Measurements from ENCODE around the gene NKIRAS2.
"Not testable (repeated sequence)": the region's sequence is repeated elsewhere in the genome, so short reads cannot be mapped to it uniquely, and the experiment has no call there.

NKIRAS2 gene

DNA sequence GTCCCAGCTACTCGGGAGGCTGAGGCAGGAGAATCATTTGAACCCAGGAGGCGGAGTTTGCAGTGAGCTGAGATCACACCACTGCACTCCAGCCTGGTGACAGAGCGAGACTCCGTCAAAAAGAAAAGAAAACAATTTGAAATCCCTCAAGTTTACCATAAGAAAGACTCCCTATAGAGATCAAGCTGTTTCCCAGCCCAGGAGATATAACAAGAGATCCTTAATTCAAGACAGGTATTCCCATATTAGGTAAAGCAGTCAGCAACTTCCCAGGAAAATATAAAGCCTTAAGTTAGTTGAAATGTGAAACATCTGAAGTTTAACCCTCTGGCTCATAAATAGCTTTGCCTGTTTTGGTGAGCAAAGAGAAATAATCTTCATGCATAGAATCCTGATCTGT, 7.5 kb upstream of the NKIRAS2 start:
- not testable (repeated sequence) for H3K27me3 ChIP-seq (replicated peaks; ENCODE audit: control insufficient read depth, insufficient read depth, low read length, poor library complexity, severe bottlenecking); H3K4me1 ChIP-seq (ENCODE audit: control insufficient read depth, insufficient read depth, low read length, poor library complexity, severe bottlenecking); DNase-seq; H3K27ac ChIP-seq (ENCODE audit: insufficient read depth, low read length, poor library complexity, severe bottlenecking); H3K36me3 ChIP-seq (ENCODE audit: control insufficient read depth, insufficient read depth, low read length); H3K9me3 ChIP-seq (ENCODE audit: control insufficient read depth, low read length); H3K4me3 ChIP-seq (ENCODE audit: insufficient read depth, low read depth, low read length, poor library complexity, severe bottlenecking)

DNA sequence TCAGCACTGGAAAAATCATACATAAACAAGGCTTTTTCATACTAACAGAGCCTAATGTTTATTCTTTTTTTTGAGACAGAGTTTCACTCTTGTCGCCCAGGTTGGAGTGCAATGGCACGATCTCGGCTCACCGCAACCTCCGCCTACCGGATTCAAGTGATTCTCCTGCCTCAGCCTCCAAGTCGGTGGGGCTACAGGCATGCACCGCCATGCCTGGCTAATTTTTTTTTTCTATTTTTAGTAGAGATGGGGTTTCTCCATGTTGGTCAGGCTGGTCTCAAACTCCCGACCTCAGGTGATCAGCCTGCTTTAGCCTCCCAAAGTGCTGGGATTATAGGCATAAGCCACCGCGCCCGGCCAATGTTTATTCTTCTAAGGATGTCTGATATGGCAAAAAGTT, 6.2 kb upstream of the NKIRAS2 start:
- H3K36me3 ChIP-seq (ENCODE audit: control insufficient read depth, insufficient read depth, low read length); H3K4me3 ChIP-seq (ENCODE audit: insufficient read depth, low read depth, low read length, poor library complexity, severe bottlenecking); H3K4me1 ChIP-seq (ENCODE audit: control insufficient read depth, insufficient read depth, low read length, poor library complexity, severe bottlenecking); DNase-seq; H3K9me3 ChIP-seq (ENCODE audit: control insufficient read depth, low read length); H3K27ac ChIP-seq (ENCODE audit: insufficient read depth, low read length, poor library complexity, severe bottlenecking); H3K27me3 ChIP-seq (replicated peaks; ENCODE audit: control insufficient read depth, insufficient read depth, low read length, poor library complexity, severe bottlenecking): not testable (repeated sequence)

DNA sequence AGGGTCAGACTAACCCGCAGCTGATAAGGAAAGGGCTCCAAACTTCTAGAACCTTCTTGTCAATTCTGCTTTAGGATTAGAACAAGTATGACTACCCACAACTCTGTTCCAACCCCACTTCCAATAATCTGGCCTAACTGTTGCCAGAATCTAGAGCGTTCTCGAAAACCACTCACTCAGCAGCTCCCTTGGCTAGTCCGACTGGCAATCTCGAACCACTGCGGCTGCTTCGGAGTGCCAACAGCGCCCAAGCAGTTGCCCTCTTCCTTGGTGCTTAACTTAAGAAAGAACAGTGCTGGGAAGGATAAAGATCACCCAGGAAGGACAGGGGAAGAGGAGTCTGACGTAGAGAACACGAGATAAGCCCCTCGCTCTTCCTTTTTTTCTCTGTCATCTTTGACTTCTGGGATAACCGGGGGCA, 3.5 kb upstream of the NKIRAS2 start:
- Histone ChIP-seq H3K4me1 (ENCODE audit: control insufficient read depth, insufficient read depth, low read length, poor library complexity, severe bottlenecking) (peaks cover 24% of the 10 kb centered on the region), H3K27me3 (replicated peaks; ENCODE audit: control insufficient read depth, insufficient read depth, low read length, poor library complexity, severe bottlenecking) (no peaks in the 10 kb centered on the region), H3K9me3 (ENCODE audit: control insufficient read depth, low read length) (no peaks in the 10 kb centered on the region), H3K4me3 (ENCODE audit: insufficient read depth, low read depth, low read length, poor library complexity, severe bottlenecking) (peak overlapping the region; percentile 97), H3K27ac (ENCODE audit: insufficient read depth, low read length, poor library complexity, severe bottlenecking) (peak overlapping the region; percentile 91), H3K36me3 (ENCODE audit: control insufficient read depth, insufficient read depth, low read length) (no peaks in the 10 kb centered on the region)
- DNase-seq, result peak in 1 of 3 donors; percentile 2

DNA sequence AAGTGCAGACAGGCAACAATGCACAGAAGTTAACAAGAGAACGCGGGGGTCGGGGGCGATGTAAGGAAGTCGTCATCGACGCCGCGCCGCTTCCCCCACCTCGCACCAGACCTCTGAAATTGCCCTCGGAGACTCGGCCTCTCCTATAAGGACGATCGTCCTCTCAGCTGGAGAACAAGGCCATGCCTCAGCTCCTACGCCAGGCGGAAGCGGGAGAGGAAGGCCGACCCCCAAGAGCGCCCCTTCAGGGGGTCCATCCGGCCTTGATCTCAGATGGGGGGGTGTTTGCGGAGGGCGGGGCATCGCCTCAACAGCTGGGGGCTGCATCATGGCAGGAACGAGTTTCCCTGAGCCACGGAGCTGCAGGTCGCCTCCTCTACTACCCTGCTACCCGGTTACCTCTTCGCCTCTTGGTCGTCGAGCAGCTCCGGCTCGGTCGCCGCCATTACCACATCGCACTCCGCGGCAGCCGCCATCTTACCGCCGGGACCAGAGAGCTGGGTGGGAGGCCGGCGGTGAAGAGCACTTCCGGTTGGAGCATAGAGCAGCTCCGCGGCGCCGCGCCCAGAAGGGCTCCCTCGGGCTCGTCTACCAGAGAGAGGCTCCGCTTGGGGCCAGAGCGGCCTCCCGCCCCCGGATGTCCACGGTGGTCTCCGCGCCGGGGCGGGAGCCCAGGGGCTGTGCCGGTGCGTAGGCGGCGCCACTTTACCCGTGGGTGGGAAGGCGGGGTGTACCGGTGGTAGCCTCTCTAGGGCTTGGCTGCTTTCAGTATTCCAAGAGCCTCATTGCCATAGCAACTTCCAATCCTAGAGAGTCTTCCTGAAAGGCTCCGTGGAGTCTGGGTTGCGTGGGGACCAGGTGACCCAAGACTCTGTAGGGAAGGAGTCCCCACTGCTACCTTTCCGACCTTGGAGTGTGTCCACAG, 2.7 kb upstream of the NKIRAS2 start, which contains the start of gene DNAJC7:
Gene DNAJC7, minus strand, starts transcription at position 499 of the 925 bp plus-strand sequence. Its CDS starts 23 bp downstream, at position 476.
- Histone ChIP-seq H3K4me1 (ENCODE audit: control insufficient read depth, insufficient read depth, low read length, poor library complexity, severe bottlenecking) (peaks cover 24% of the 10 kb centered on the region), H3K27me3 (replicated peaks; ENCODE audit: control insufficient read depth, insufficient read depth, low read length, poor library complexity, severe bottlenecking) (no peaks in the 10 kb centered on the region), H3K9me3 (ENCODE audit: control insufficient read depth, low read length) (no peaks in the 10 kb centered on the region)

DNA sequence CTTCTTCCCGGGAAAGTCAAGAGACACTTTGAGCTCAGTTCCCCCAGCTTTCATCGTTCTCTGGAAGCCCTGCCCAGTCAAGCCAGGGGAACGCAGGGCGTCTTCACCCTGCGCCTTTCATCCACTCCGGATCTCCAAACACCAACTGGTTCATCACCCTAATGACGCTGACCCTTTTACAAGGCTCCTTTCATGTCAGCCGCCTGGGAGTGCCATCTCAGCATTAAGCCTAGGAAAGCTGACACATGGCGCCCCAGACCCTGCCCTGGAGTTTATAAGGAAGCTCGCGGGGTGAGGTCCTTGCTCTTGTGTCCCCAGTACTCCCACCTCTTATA, 2.1 kb upstream of the NKIRAS2 start:
- peak in 1 of 3 donors; percentile 2 for DNase-seq
- Histone ChIP-seq H3K27ac (ENCODE audit: insufficient read depth, low read length, poor library complexity, severe bottlenecking) (peak overlapping the region; percentile 91), H3K4me3 (ENCODE audit: insufficient read depth, low read depth, low read length, poor library complexity, severe bottlenecking) (peak overlapping the region; percentile 97)

More for the DNA sequence above, 2.7 kb upstream of the NKIRAS2 start, which contains the start of gene DNAJC7:
- Histone ChIP-seq H3K27ac (ENCODE audit: insufficient read depth, low read length, poor library complexity, severe bottlenecking) (peak within 1 kb of the TSS; percentile 91), H3K36me3 (ENCODE audit: control insufficient read depth, insufficient read depth, low read length) (peaks cover 1% of the 10 kb centered on the region), H3K4me3 (ENCODE audit: insufficient read depth, low read depth, low read length, poor library complexity, severe bottlenecking) (peak within 1 kb of the TSS; percentile 97)
- peak; percentile 79 to 80 (median 79) for DNase-seq

DNA sequence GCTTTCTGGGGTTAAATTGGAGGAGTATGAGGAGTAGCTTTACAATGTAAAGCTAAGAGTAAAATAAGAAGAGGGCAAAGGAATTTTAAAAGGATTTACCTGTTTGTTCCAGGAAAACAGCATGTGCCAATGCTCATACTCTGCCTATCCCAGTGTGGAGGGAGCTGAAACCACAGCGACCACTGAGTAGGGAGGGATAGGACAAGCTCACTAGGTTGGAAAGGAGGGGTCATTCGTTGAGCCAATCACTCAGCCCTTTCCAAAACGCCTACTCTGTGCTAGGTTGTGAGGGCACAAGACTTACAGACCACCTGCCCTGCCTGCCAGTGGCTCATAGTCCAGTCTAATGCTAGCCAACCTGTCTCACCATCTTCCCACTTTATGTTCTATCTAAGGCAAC, 1.6 kb upstream of the NKIRAS2 start:
- Histone ChIP-seq H3K4me1 (ENCODE audit: control insufficient read depth, insufficient read depth, low read length, poor library complexity, severe bottlenecking) (peaks cover 24% of the 10 kb centered on the region), H3K27ac (ENCODE audit: insufficient read depth, low read length, poor library complexity, severe bottlenecking) (no peak overlapping the region), H3K27me3 (replicated peaks; ENCODE audit: control insufficient read depth, insufficient read depth, low read length, poor library complexity, severe bottlenecking) (no peaks in the 10 kb centered on the region), H3K9me3 (ENCODE audit: control insufficient read depth, low read length) (no peaks in the 10 kb centered on the region), H3K36me3 (ENCODE audit: control insufficient read depth, insufficient read depth, low read length) (peaks cover 11% of the 10 kb centered on the region), H3K4me3 (ENCODE audit: insufficient read depth, low read depth, low read length, poor library complexity, severe bottlenecking) (peak overlapping the region; percentile 97)
- no peak for DNase-seq

More for the DNA sequence above, 2.1 kb upstream of the NKIRAS2 start:
- peaks cover 8% of the 10 kb centered on the region for H3K36me3 ChIP-seq (ENCODE audit: control insufficient read depth, insufficient read depth, low read length)
- peaks cover 24% of the 10 kb centered on the region for H3K4me1 ChIP-seq (ENCODE audit: control insufficient read depth, insufficient read depth, low read length, poor library complexity, severe bottlenecking)
- no peaks in the 10 kb centered on the region for H3K9me3 ChIP-seq (ENCODE audit: control insufficient read depth, low read length)
- no peaks in the 10 kb centered on the region for H3K27me3 ChIP-seq (replicated peaks; ENCODE audit: control insufficient read depth, insufficient read depth, low read length, poor library complexity, severe bottlenecking)

DNA sequence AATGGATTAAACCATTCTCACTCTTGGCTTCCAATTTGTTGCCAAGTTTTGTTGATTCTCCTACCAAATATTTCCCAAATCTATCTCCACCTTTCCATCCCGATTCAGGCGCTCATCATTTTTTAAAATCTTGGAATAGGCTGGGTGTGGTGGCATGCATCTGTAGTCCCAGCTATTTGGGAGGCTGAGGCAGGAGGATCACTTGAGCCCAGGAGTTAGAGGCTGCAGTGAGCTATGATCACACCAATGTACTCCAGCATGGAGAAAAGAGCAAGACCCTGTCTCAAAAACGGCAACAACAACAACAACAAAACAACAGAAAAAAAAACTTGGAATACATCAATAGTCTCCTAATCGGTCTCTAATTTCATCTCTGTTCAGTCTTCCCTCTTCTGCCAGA, 902 bp upstream of the NKIRAS2 start:
- Histone ChIP-seq H3K27me3 (replicated peaks; ENCODE audit: control insufficient read depth, insufficient read depth, low read length, poor library complexity, severe bottlenecking) (no peaks in the 10 kb centered on the region), H3K36me3 (ENCODE audit: control insufficient read depth, insufficient read depth, low read length) (peaks cover 17% of the 10 kb centered on the region), H3K27ac (ENCODE audit: insufficient read depth, low read length, poor library complexity, severe bottlenecking) (no peak overlapping the region), H3K4me1 (ENCODE audit: control insufficient read depth, insufficient read depth, low read length, poor library complexity, severe bottlenecking) (peaks cover 24% of the 10 kb centered on the region), H3K4me3 (ENCODE audit: insufficient read depth, low read depth, low read length, poor library complexity, severe bottlenecking) (no peak overlapping the region), H3K9me3 (ENCODE audit: control insufficient read depth, low read length) (no peaks in the 10 kb centered on the region)
- no peak for DNase-seq

DNA sequence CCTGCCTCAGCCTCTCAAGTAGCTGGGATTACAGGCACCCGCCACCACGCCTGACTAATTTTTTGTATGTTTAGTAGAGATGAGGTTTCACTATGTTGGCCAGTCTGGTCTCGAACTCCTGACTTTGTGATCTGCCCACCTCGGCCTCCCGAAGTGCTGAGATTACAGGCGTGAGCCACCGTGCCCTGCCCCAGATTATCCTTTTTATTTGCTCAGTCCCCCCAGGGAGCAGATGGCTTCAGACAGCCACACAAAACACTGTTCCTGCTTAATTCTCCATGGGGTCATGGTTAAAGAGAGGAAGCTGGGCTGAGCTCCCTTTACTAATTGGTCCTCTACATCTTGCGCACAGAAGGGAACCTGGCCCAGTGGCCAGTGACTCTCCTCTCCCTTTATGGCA, 955 bp downstream of the NKIRAS2 start:
- Histone ChIP-seq H3K4me3 (ENCODE audit: insufficient read depth, low read depth, low read length, poor library complexity, severe bottlenecking) (peak overlapping the region; percentile 87), H3K36me3 (ENCODE audit: control insufficient read depth, insufficient read depth, low read length) (peaks cover 24% of the 10 kb centered on the region), H3K4me1 (ENCODE audit: control insufficient read depth, insufficient read depth, low read length, poor library complexity, severe bottlenecking) (peaks cover 29% of the 10 kb centered on the region)
- DNase-seq; H3K9me3 ChIP-seq (ENCODE audit: control insufficient read depth, low read length); H3K27me3 ChIP-seq (replicated peaks; ENCODE audit: control insufficient read depth, insufficient read depth, low read length, poor library complexity, severe bottlenecking); H3K27ac ChIP-seq (ENCODE audit: insufficient read depth, low read length, poor library complexity, severe bottlenecking): not testable (repeated sequence)

DNA sequence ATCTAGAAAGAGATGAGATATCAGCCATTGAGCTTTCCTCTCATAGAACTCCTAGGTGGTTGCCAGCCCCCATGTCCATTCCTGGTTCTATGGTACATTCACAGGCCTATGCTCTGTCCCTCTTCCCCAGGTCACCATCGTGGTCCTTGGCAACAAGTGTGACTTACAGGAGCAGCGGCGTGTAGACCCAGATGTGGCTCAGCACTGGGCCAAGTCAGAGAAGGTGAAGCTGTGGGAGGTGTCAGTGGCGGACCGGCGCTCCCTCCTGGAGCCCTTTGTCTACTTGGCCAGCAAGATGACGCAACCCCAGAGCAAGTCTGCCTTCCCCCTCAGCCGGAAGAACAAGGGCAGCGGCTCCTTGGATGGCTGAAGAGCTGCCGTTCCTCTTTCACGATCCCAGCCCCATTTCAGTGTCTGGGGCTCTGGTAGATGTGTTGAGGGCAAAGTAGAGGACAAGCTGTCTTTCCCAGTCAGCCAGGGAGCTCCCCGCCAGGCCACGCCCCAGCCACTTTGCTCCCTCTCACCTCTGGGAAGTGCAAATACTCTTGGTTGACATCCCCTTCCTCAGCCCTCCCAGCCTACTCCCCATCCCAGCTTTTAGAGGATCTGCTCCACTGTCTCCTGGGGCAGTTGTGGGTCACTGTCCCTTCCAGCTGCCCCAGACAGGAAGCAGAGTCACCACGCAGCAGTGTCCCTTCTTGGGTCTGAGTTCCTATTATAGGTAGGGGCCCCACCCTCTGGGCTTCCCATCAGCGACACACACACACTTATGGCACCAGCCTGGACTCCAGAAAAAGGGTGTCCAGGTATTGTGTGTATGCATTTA, 3.8 kb downstream of the NKIRAS2 start:
- no peaks in the 10 kb centered on the region for H3K9me3 ChIP-seq (ENCODE audit: control insufficient read depth, low read length)
- DNase-seq, result no peak
- no peaks in the 10 kb centered on the region for H3K27me3 ChIP-seq (replicated peaks; ENCODE audit: control insufficient read depth, insufficient read depth, low read length, poor library complexity, severe bottlenecking)
- H3K36me3 ChIP-seq (ENCODE audit: control insufficient read depth, insufficient read depth, low read length), result peaks cover 24% of the 10 kb centered on the region
- no peak overlapping the region for H3K4me3 ChIP-seq (ENCODE audit: insufficient read depth, low read depth, low read length, poor library complexity, severe bottlenecking)
- peaks cover 22% of the 10 kb centered on the region for H3K4me1 ChIP-seq (ENCODE audit: control insufficient read depth, insufficient read depth, low read length, poor library complexity, severe bottlenecking)
- no peak overlapping the region for H3K27ac ChIP-seq (ENCODE audit: insufficient read depth, low read length, poor library complexity, severe bottlenecking)

DNA sequence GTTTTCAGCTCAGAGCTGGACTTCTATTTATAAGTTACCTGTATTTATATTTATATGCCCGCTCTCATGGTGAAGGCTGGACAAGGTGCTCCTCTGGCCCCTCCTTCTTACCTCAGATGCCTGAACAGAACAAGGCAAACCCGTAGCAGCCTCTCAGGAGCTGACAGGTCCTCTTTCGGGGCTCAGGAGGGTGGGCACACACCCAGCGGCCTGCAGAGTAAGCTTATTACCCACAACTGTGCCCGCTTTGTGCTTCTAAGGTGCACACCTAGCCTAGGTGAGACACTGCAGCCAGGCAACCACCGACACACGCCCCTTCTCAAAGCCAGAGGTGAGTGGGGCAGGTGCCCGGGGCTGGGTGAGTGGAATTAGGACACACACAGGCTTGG, 5.3 kb downstream of the NKIRAS2 start:
- peaks cover 24% of the 10 kb centered on the region for H3K36me3 ChIP-seq (ENCODE audit: control insufficient read depth, insufficient read depth, low read length)
- no peak overlapping the region for H3K4me3 ChIP-seq (ENCODE audit: insufficient read depth, low read depth, low read length, poor library complexity, severe bottlenecking)
- H3K27me3 ChIP-seq (replicated peaks; ENCODE audit: control insufficient read depth, insufficient read depth, low read length, poor library complexity, severe bottlenecking), result no peaks in the 10 kb centered on the region
- peaks cover 16% of the 10 kb centered on the region for H3K4me1 ChIP-seq (ENCODE audit: control insufficient read depth, insufficient read depth, low read length, poor library complexity, severe bottlenecking)
- DNase-seq, result no peak
- no peak overlapping the region for H3K27ac ChIP-seq (ENCODE audit: insufficient read depth, low read length, poor library complexity, severe bottlenecking)
- no peaks in the 10 kb centered on the region for H3K9me3 ChIP-seq (ENCODE audit: control insufficient read depth, low read length)

Data from effector memory CD4-positive, alpha-beta T cell (primary cell).